HepG2 (cell line): ENCODE results near the gene BMF. TPM values are rescaled to one million over a fixed set of nuclear protein-coding genes. Genes with fewer than 3 reads are reported as not detected.

ENCODE experiments used
- ATAC-seq: fragments of 200-7000 bp; cut with Tn5 transposase; 3 replicates; pipeline ENCODE4 v1.9.1; 2020; ENCODE audit warnings: mild to moderate bottlenecking, moderate library complexity
- BruUV-seq: library from RNA; stranded (reverse); fragments of 400-500 nt; replicated peaks from 2 replicates; lab custom pipeline; 2021; lab: Mats Ljungman, UMichigan
- CTCF ChIA-PET: fragments of 300-600 bp; formaldehyde crosslinking; extraction: SDS; loops from one replicate; lab custom pipeline; 2021; ENCODE audit warnings: low total read pairs, inconsistent platforms, low intra/inter-chr PET ratio; lab: Yijun Ruan, JAX
- POLR2A ChIA-PET: fragments of 350-600 bp; sonication (Branson Sonifier 250); formaldehyde crosslinking; loops from one replicate; lab custom pipeline; 2020; ENCODE audit warnings: antibody characterized with exemption, inconsistent platforms; lab: Yijun Ruan, JAX
- DNase-seq: peaks from one replicate; pipeline ENCODE4 v3.0.0-alpha.2; 2015; ENCODE audit warnings: low spot score
- FAIRE-seq: peaks from 3 replicates; lab custom pipeline; 2011; peaks lifted over from hg19 to GRCh38; lab: Jason Lieb, UNC
- H2AFZ ChIP-seq: one replicate; pipeline ENCODE4 v1.6.1; 2011; ENCODE audit warnings: low read length, inconsistent platforms
- H3K27ac ChIP-seq: fragments of 300-600 bp; 3 replicates; pipeline ENCODE4 v1.8.0; 2011; ENCODE audit warnings: mixed run types, mild to moderate bottlenecking, mixed read lengths, low read length, inconsistent platforms; ENCODE audit not compliant: insufficient read depth; ENCODE audit errors: extremely low read length
- H3K27me3 ChIP-seq, 2 experiments: fragments of 200-600 bp in 1 of 2; 2 replicates in 1 of 2; 3 replicates in 1 of 2; pipeline versions ENCODE4 v1.6.0 to v1.8.0; 2011; ENCODE audit warnings: low read length in 2 of 2, mild to moderate bottlenecking in 2 of 2, moderate library complexity in 2 of 2, inconsistent platforms in 1 of 2; ENCODE audit not compliant: insufficient read depth in 2 of 2, control insufficient read depth in 1 of 2
- H3K36me3 ChIP-seq, 2 experiments: fragments of 200-600 bp in 1 of 2; replicated peaks in 1 of 2; 2 replicates in 1 of 2; 3 replicates in 1 of 2; pipeline versions ENCODE4 v1.5.1 to v1.8.0; 2011; ENCODE audit warnings: low read length in 2 of 2, inconsistent platforms in 1 of 2; ENCODE audit not compliant: insufficient read depth in 2 of 2, control insufficient read depth in 1 of 2
- H3K4me1 ChIP-seq: 2 replicates; pipeline ENCODE4 v1.5.1; 2012; ENCODE audit warnings: low read length, inconsistent platforms; ENCODE audit not compliant: insufficient read depth
- H3K4me2 ChIP-seq: 2 replicates; pipeline ENCODE4 v1.6.0; 2011; ENCODE audit warnings: low read depth, low read length, inconsistent platforms
- H3K4me3 ChIP-seq, 3 experiments: fragments of 200-600 bp in 1 of 3; sonication (generic), shearing (Covaris generic) in 1 of 3; replicated peaks in 1 of 3; 2 replicates each; pipeline ENCODE4 v1.5.1; 2011 to 2016; ENCODE audit warnings: low read length in 3 of 3, inconsistent platforms in 2 of 3, low read depth in 2 of 3, mild to moderate bottlenecking in 2 of 3, control low read depth in 1 of 3, mixed read lengths in 1 of 3; ENCODE audit not compliant: insufficient read depth in 1 of 3
- H3K79me2 ChIP-seq: one replicate; pipeline ENCODE4 v1.6.1; 2011; ENCODE audit warnings: low read length, inconsistent platforms; ENCODE audit not compliant: insufficient read depth
- H3K9ac ChIP-seq: 2 replicates; pipeline ENCODE4 v1.6.0; 2011; ENCODE audit warnings: mild to moderate bottlenecking, low read depth, low read length, inconsistent platforms; ENCODE audit not compliant: insufficient read depth
- H3K9me3 ChIP-seq: 2 replicates; pipeline ENCODE4 v1.5.1; 2012; ENCODE audit warnings: mild to moderate bottlenecking, low read length
- H4K20me1 ChIP-seq: 2 replicates; pipeline ENCODE4 v1.6.0; 2011; ENCODE audit warnings: inconsistent platforms, mild to moderate bottlenecking, low read length, moderate library complexity; ENCODE audit not compliant: insufficient read depth
- CENPBD1 ChIP-seq: sonication (generic); formaldehyde crosslinking; IDR thresholded peaks from 2 replicates; pipeline ENCODE4 v1.8.0; 2022; ENCODE audit warnings: missing genetic modification reagents, low read depth, mild to moderate bottlenecking, borderline replicate concordance
- CREB1 ChIP-seq, 2 experiments: fragments of 450-650 bp in 1 of 2; IDR thresholded peaks; 2 replicates each; pipeline ENCODE4 v1.6.1; 2016 to 2017; ENCODE audit warnings: control low read depth in 1 of 2, mild to moderate bottlenecking in 1 of 2, missing compliant biosample characterization in 1 of 2, missing genetic modification characterization in 1 of 2
- E2F5 ChIP-seq: sonication (generic); formaldehyde crosslinking; conservative IDR thresholded peaks from 2 replicates; pipeline ENCODE4 v1.4.0; 2020; ENCODE audit warnings: missing genetic modification reagents
- HOXA9 ChIP-seq: sonication (generic); formaldehyde crosslinking; IDR thresholded peaks from 2 replicates; pipeline ENCODE4 v1.8.1; 2022; ENCODE audit warnings: missing genetic modification reagents, mild to moderate bottlenecking, moderate library complexity, borderline replicate concordance
- JUND ChIP-seq: sonication (generic); formaldehyde crosslinking; IDR thresholded peaks from 2 replicates; pipeline ENCODE4 v1.8.0; 2022; ENCODE audit warnings: mild to moderate bottlenecking, missing genetic modification reagents
- RCOR2 ChIP-seq: IDR thresholded peaks from 2 replicates; pipeline ENCODE4 v1.6.1; 2016; ENCODE audit warnings: missing biosample characterization, missing genetic modification reagents
- SOX13 ChIP-seq, 3 experiments: fragments of 450-650 bp in 1 of 3; sonication (generic) in 1 of 3; formaldehyde crosslinking in 1 of 3; IDR thresholded peaks in 2 of 3; conservative IDR thresholded peaks in 1 of 3; 2 replicates each; pipeline versions ENCODE4 v1.5.0 to v1.6.1; 2016 to 2020; ENCODE audit warnings: antibody characterized with exemption in 1 of 3, mild to moderate bottlenecking in 1 of 3, missing compliant biosample characterization in 1 of 3, missing genetic modification reagents in 1 of 3, moderate library complexity in 1 of 3
- ZBTB38 ChIP-seq: sonication (generic); formaldehyde crosslinking; IDR thresholded peaks from 2 replicates; pipeline ENCODE4 v1.5.1; 2020; ENCODE audit warnings: mild to moderate bottlenecking, missing genetic modification reagents
- ZNF225 ChIP-seq: sonication (generic); formaldehyde crosslinking; IDR thresholded peaks from 2 replicates; pipeline ENCODE4 v1.4.0; 2020; ENCODE audit warnings: mild to moderate bottlenecking, missing genetic modification reagents
- ZNF430 ChIP-seq: sonication (generic); formaldehyde crosslinking; IDR thresholded peaks from 2 replicates; pipeline ENCODE4 v1.9.0; 2021; ENCODE audit warnings: mild to moderate bottlenecking, missing genetic modification reagents
- ZNF446 ChIP-seq: sonication (generic); formaldehyde crosslinking; IDR thresholded peaks from 2 replicates; pipeline ENCODE4 v1.5.0; 2020; ENCODE audit warnings: mild to moderate bottlenecking, missing genetic modification reagents
- ZNF556 ChIP-seq: sonication (generic); formaldehyde crosslinking; IDR thresholded peaks from 2 replicates; pipeline ENCODE4 v1.4.0; 2020; ENCODE audit warnings: mild to moderate bottlenecking, missing genetic modification reagents, borderline replicate concordance
- ZNF563 ChIP-seq: sonication (generic); formaldehyde crosslinking; IDR thresholded peaks from 2 replicates; pipeline ENCODE4 v1.8.0; 2022; ENCODE audit warnings: mild to moderate bottlenecking, moderate library complexity, missing genetic modification reagents
- ZNF616 ChIP-seq: sonication (generic); formaldehyde crosslinking; IDR thresholded peaks from 2 replicates; pipeline ENCODE4 v1.5.0; 2020; ENCODE audit warnings: low read depth, mild to moderate bottlenecking, missing genetic modification reagents
- WGBS: methylation state at CpG from one replicate; pipeline ENCODE4 v1.1.6; 2017; ENCODE audit warnings: low lambda C conversion rate; 5-methylcytosine and 5-hydroxymethylcytosine counted together
- in situ Hi-C: cut with HindIII; loops from 2 replicates; pipeline ENCODE4 v1.10.0; 2017; ENCODE audit warnings: low pct_unique_long_range_greater_than_20kb; ENCODE audit not compliant: extremely low pct_ligation_motif_present
- intact Hi-C: fragments of 100-400 bp; cut with micrococcal nuclease; formaldehyde crosslinking; loops from one replicate; pipeline ENCODE4 v1.10.0; 2022; ENCODE audit not compliant: unreplicated experiment
- polyA plus RNA-seq, 8 experiments: library from polyadenylated mRNA; depleted of rRNA in 3 of 8; stranded (reverse) in 7 of 8; unstranded in 1 of 8; fragments of >200 nt; fragmentation: Illumina TruSeq in 4 of 8; extraction: Trizol in 4 of 8; gene quantifications; 2 replicates each; pipeline versions ENCODE4 v1.2.1 to v1.2.3, GENCODE V29; 2011 to 2016; ENCODE audit warnings: low read depth in 4 of 8, missing spikeins in 1 of 8, mixed read lengths in 1 of 8; ENCODE audit not compliant: insufficient read depth in 1 of 8
- total RNA-seq, 5 experiments: library from RNA; depleted of rRNA; stranded (reverse); fragments of >200 nt; fragmentation: Illumina TruSeq; extraction: Trizol; gene quantifications; 2 replicates each; pipeline ENCODE4 v1.2.3, GENCODE V29; 2016; ENCODE audit warnings: low read depth in 1 of 5

The BMF gene
- total and polyA plus RNA-seq, 2 of the 13 experiments (the other 11 are each of a cell fraction or from before 2014, with no cell fraction given), result 8.7 to 15.9 TPM

GRCh38 chr15:40054605-40054854, 54.1 kb downstream of the BMF start:
- no peak overlapping the region for H3K4me2 ChIP-seq
- H3K4me3 ChIP-seq, result no peak overlapping the region
- no TSS peak for BruUV-seq
- no peak overlapping the region for H3K9ac ChIP-seq
- WGBS, result 92% methylated on average over 3 of the region's 3 CpGs
- ChIA-PET CTCF (no interaction called here), POLR2A (interaction anchor here (2.3 kb wide), 1 partner anchor 27 kb away, joined by 7 read pairs; no protein-coding TSS in a partner anchor)
- H2AFZ ChIP-seq, result no peak overlapping the region
- peaks cover 0 to 2% of the 10 kb centered on the region in 2 experiments; a peak in 1 of 5 replicates for H3K36me3 ChIP-seq
- no peaks in the 10 kb centered on the region for H3K27me3 ChIP-seq
- FAIRE-seq (no peak), ATAC-seq (no peak), DNase-seq (no peak)
- peaks cover 15% of the 10 kb centered on the region for H3K4me1 ChIP-seq
- in situ Hi-C loops, result no loop called here
- H3K27ac ChIP-seq, result no peak overlapping the region
- no peaks in the 10 kb centered on the region for H4K20me1 ChIP-seq
- H3K9me3 ChIP-seq, result no peaks in the 10 kb centered on the region
- no peaks in the 10 kb centered on the region for H3K79me2 ChIP-seq
- TF ChIP-seq CREB1 (IDR thresholded peaks at IDR 0.05) (no peak), CREB1 (CRISPR knock-in tag; IDR thresholded peaks at IDR 0.05) (no peak), ZNF446 (CRISPR knock-in tag) (no peak)
- intact Hi-C loops, result no loop called here

GRCh38 chr15:40053831-40054604, 54.7 kb downstream of the BMF start:
- Histone ChIP-seq H3K4me3 (no peak overlapping the region), H3K36me3 (peaks cover 0 to 2% of the 10 kb centered on the region in 2 experiments; a peak in 1 of 5 replicates), H3K9ac (no peak overlapping the region), H3K4me2 (no peak overlapping the region), H3K27ac (no peak overlapping the region), H3K4me1 (peaks cover 15% of the 10 kb centered on the region), H3K27me3 (no peaks in the 10 kb centered on the region), H3K9me3 (no peaks in the 10 kb centered on the region), H2AFZ (no peak overlapping the region)
- no peak for DNase-seq
- BruUV-seq, result no TSS peak
- no peak for ATAC-seq
- intact Hi-C loops, result no loop called here
- in situ Hi-C loops, result no loop called here
- 92% methylated on average over 13 of the region's 14 CpGs for WGBS
- CTCF ChIA-PET, result no interaction called here
- POLR2A ChIA-PET, result interaction anchor here (0.9 to 2.3 kb wide), 2 partner anchors 27 to 55 kb away, joined by 3 to 7 read pairs; no protein-coding TSS in a partner anchor
- FAIRE-seq, result no peak
- TF ChIP-seq HOXA9, result no peak
- TF ChIP-seq SOX13 (IDR thresholded peaks at IDR 0.05), result no peak
- no peak for TF ChIP-seq SOX13 (CRISPR knock-in tag; conservative IDR thresholded peaks at IDR 0.05 in 1 of 2, IDR thresholded peaks at IDR 0.05 in 1 of 2)
- no peak for TF ChIP-seq JUND (CRISPR knock-in tag)
- no peak for TF ChIP-seq ZNF616 (CRISPR knock-in tag)
- TF ChIP-seq ZNF225 (CRISPR knock-in tag), result no peak
- TF ChIP-seq CENPBD1 (CRISPR knock-in tag), result no peak
- no peak for TF ChIP-seq ZNF430 (CRISPR knock-in tag)
- no peak for TF ChIP-seq E2F5
- TF ChIP-seq RCOR2, result no peak
- TF ChIP-seq ZBTB38, result no peak
- TF ChIP-seq ZNF556 (CRISPR knock-in tag), result no peak
- no peak for TF ChIP-seq ZNF563 (CRISPR knock-in tag)
- TF ChIP-seq, all 625 proteins: peak for 0
- no peaks in the 10 kb centered on the region for H4K20me1 ChIP-seq
- H3K79me2 ChIP-seq, result no peaks in the 10 kb centered on the region
